Measurements from ENCODE around the gene BNIP3.
"Not testable (repeated sequence)": the region's sequence is repeated elsewhere in the genome, so short reads cannot be mapped to it uniquely, and the experiment has no call there.

Gene BNIP3

DNA sequence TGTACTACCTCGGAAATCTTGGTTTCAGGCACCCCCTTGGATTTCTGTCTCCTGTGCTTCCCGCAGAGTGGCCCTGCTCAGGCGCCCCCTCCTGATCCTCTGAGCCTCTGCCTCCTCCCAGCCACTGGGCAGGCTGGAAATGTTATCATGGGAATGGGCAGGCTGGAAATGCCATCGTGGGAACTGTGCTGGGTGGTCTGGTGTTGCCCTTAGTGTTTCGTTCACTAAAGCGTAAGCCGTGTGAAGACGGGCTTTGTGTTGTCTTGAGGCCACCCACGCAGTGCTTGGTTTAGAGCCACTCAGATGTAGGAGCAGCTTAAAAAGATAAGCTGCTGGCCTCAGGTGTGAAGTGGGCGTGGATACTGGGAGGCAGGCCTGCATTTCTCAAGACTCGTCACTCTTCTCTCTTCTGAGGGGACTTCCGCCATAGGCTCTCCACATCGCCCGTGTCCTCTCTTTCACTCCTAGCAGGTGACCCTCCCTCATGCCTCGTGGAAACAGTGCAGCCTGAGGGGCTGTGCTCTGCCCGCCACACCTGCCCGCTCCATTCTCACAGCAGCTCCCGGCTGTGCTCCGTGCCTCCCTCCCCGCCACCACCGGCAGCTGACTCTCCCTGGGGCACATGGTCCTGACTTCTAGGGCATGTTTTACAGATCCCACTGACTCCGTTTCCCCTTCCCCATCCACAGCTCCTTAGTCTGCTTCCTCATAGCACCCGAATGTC, 52.4 kb downstream of the BNIP3 start:
- no peak for DNase-seq (ENCODE audit: low spot score)

- DNase-seq (ENCODE audit: low spot score), result no peak
Observed at GRCh38 chr10:131928248-131929095, 53.3 kb downstream of the BNIP3 start.

- DNase-seq (ENCODE audit: low spot score), result no peak
Observed at GRCh38 chr10:131926743-131927595, 54.8 kb downstream of the BNIP3 start.

- no peak for DNase-seq (ENCODE audit: low spot score)
Observed at GRCh38 chr10:131926253-131926652, 55.5 kb downstream of the BNIP3 start.

DNA sequence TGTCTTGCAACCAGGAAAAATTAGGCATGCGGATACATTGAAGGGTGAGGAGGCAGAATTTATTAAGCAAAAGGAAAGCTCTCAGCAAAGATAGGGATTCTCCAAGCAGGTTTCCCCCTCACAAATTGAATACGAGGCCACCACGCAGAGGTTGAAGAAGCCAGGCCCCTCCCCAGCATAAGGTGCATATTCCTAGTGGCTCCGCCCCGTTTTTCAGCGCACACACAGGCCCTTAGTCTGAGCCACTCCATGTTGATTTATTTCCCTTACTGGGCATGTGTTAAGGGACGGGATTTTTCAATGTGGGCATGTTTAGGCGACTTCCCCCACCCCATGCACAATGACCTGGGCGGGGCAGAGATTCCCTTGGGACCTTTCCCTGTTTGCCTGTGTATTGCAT, 56.0 kb downstream of the BNIP3 start:
- DNase-seq (ENCODE audit: low spot score), result no peak

GRCh38 chr10:131925011-131925649, 56.6 kb downstream of the BNIP3 start:
- DNase-seq (ENCODE audit: low spot score), result no peak

- DNase-seq (ENCODE audit: low spot score), result no peak
Observed at GRCh38 chr10:131923038-131923756, 58.5 kb downstream of the BNIP3 start.

GRCh38 chr10:131921184-131921583, 60.5 kb downstream of the BNIP3 start:
- no peak for DNase-seq (ENCODE audit: low spot score)

- DNase-seq (ENCODE audit: low spot score), result no peak
Observed at GRCh38 chr10:131920693-131921092, 61.0 kb downstream of the BNIP3 start.

GRCh38 chr10:131920151-131920550, 61.6 kb downstream of the BNIP3 start:
- DNase-seq (ENCODE audit: low spot score), result no peak

DNA sequence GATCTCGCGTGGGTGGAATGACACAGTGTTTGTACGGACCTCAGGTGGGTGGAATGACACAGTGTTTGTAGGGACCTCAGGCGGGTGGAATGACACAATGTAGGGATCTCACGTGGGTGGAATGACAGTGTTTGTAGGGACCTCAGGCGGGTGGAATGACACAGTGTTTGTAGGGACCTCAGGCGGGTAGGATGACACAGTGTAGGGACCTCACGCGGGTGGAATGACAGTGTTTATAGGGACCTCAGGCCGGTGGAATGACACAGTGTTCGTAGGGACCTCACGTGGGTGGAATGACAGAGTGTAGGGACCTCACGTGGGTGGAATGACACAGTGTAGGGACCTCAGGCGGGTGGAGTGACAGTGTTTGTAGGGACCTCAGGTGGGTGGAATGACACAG, 62.3 kb downstream of the BNIP3 start:
- not testable (repeated sequence) for DNase-seq (ENCODE audit: low spot score)
